Activated T-helper 1 cell treated with anti-CD3 and anti-CD28 coated beads, Interleukin-12 subunit alpha, Interleukin-12 subunit beta, Interleukin-2, Interleukin-4 antibody, amounts not matched to agents 30 ng/mL and 10 ng/mL and 1 ng/mL, durations not matched to agents 14 hours and 24 hours and 36 hours (primary cell): ENCODE measurements around the gene DNASE1L3. TPM values are rescaled to one million over a fixed set of nuclear protein-coding genes. Genes with fewer than 3 reads are reported as not detected.
"Not testable (repeated sequence)": the region's sequence is repeated elsewhere in the genome, so short reads cannot be mapped to it uniquely, and the experiment has no call there.

Experiments
- DNase-seq: peaks from one replicate; pipeline ENCODE4 v3.0.0; 2021; ENCODE audit warnings: low spot score
- H3K27ac Mint-ChIP-seq: one replicate; pipeline ENCODE4 v1.8.0; 2021; ENCODE audit warnings: mild to moderate bottlenecking, mixed read lengths
- H3K27me3 Mint-ChIP-seq: one replicate; pipeline ENCODE4 v1.8.0; 2022; ENCODE audit warnings: mild to moderate bottlenecking, moderate library complexity, mixed read lengths; ENCODE audit not compliant: insufficient read depth
- H3K36me3 Mint-ChIP-seq: one replicate; pipeline ENCODE4 v1.8.0; 2021; ENCODE audit warnings: low read depth, mixed read lengths
- H3K4me1 Mint-ChIP-seq: one replicate; pipeline ENCODE4 v1.8.0; 2021; ENCODE audit warnings: low read depth, mixed read lengths
- H3K4me3 Mint-ChIP-seq: one replicate; pipeline ENCODE4 v1.8.0; 2021; ENCODE audit warnings: mild to moderate bottlenecking, moderate library complexity, mixed read lengths
- H3K9me3 Mint-ChIP-seq: one replicate; pipeline ENCODE4 v1.8.0; 2021; ENCODE audit warnings: mixed read lengths
- intact Hi-C: fragments of 100-400 bp; cut with micrococcal nuclease; formaldehyde crosslinking; loops from one replicate; pipeline ENCODE4 v1.15.1; 2024
- total RNA-seq: library from RNA; stranded (reverse); gene quantifications from 2 replicates; pipeline ENCODE4 v1.2.3, GENCODE V29; 2022

DNASE1L3 gene
- total RNA-seq, 1 donor from 2014 or later, result not detected

- intact Hi-C loops, H3K9me3 Mint-ChIP-seq, H3K27ac Mint-ChIP-seq, H3K36me3 Mint-ChIP-seq, H3K4me3 Mint-ChIP-seq, DNase-seq, H3K4me1 Mint-ChIP-seq: not testable (repeated sequence)
- H3K27me3 Mint-ChIP-seq, result peaks cover 40% of the 10 kb centered on the region
These were observed 17.2 kb upstream of the DNASE1L3 start for GRCh38 chr3:58227933-58228332.

- DNase-seq, result no peak
- Mint-ChIP-seq H3K27me3 (peaks cover 22% of the 10 kb centered on the region), H3K4me3 (no peak overlapping the region), H3K4me1 (peaks cover 5% of the 10 kb centered on the region), H3K27ac (no peak overlapping the region), H3K9me3 (no peaks in the 10 kb centered on the region), H3K36me3 (no peaks in the 10 kb centered on the region)
- intact Hi-C loops, result no loop called here
These were observed 13.1 kb upstream of the DNASE1L3 start for GRCh38 chr3:58223855-58224254.

DNA sequence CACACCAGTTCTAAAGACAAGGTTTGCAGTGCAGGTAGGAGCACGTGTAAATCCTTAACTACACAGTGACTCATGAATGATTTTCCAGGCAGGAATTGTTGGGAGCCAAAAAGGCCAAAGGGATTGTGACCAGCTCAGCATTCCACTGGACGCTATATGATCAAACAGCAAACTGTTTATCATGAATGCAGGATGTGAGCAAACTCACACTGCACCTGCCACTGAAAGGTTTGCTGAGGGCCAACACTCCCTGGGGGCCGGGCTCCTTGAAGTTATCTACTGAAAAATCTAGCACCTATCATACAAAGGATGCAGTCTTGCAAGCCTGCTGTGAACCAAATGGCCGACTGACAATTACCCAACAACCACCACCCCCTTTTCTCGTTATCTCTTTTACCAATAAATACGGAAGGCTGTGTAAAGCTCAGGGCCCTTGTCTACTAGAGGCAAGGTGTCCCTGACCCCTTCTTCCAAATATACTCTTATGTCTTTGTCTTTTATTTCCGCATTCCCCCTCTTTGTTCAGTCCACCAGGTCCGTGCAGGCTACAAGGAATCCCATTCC, 11.5 kb upstream of the DNASE1L3 start:
- Mint-ChIP-seq H3K9me3 (no peaks in the 10 kb centered on the region), H3K27me3 (peaks cover 21% of the 10 kb centered on the region), H3K4me1 (peaks cover 12% of the 10 kb centered on the region), H3K4me3 (no peak overlapping the region), H3K36me3 (no peaks in the 10 kb centered on the region), H3K27ac (no peak overlapping the region)
- intact Hi-C loops, result no loop called here
- no peak for DNase-seq

- no peak overlapping the region for H3K4me3 Mint-ChIP-seq
- H3K36me3 Mint-ChIP-seq, result no peaks in the 10 kb centered on the region
- H3K27me3 Mint-ChIP-seq, result peaks cover 17% of the 10 kb centered on the region
- no peaks in the 10 kb centered on the region for H3K9me3 Mint-ChIP-seq
- no peak overlapping the region for H3K27ac Mint-ChIP-seq
- intact Hi-C loops, result loop anchor here (5.0 kb wide), 1 partner anchor 822 kb away; no protein-coding TSS in a partner anchor
- H3K4me1 Mint-ChIP-seq, result peaks cover 37% of the 10 kb centered on the region
- DNase-seq, result no peak
These were observed 8.1 kb upstream of the DNASE1L3 start for GRCh38 chr3:58218904-58219303.

- intact Hi-C loops, result loop anchor here (1.0 to 5.0 kb wide), 5 partner anchors 30 to 820 kb away; partner anchors contain the start of gene FLNB
- Mint-ChIP-seq H3K4me3 (no peak overlapping the region), H3K4me1 (peaks cover 37% of the 10 kb centered on the region), H3K36me3 (no peaks in the 10 kb centered on the region), H3K9me3 (no peaks in the 10 kb centered on the region), H3K27me3 (peaks cover 11% of the 10 kb centered on the region), H3K27ac (peak overlapping the region; percentile 46)
- DNase-seq, result peak; percentile 41
These were observed 6.5 kb upstream of the DNASE1L3 start for GRCh38 chr3:58217209-58217811.

DNA sequence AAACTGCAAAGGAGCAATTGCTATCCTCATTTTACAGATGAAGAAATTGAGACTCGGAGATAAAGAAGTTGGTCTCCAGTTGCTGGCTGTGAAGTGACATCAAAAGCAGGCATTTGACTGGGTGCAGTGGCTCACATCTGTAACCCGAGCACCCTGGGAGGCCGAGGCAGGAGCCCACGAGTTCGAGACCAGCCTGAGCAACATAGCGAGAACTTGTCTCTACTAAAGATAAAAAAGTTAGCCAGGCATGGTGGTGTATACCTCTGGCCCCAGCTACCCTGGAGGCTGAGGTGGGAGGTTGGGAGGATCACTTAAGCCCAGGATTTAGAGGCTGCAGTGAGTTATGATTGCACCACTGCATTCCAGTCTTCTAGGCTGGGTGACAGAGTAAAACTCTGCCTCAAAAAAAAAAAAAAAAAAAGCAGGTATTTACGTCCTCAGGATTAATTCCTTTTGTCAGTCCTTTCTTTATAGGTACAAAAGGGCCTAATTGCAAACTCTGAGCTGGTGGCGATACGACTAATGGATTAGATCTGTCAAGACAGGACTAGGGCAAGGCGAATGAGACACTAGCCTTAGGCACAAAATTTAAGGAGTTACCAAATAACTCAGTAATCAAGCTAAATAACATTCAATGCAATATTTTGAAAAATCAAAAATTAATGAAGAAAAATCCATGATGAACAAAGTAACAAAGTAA, 5.9 kb upstream of the DNASE1L3 start:
- DNase-seq, result no peak
- no peaks in the 10 kb centered on the region for H3K9me3 Mint-ChIP-seq
- H3K36me3 Mint-ChIP-seq, result no peaks in the 10 kb centered on the region
- peaks cover 37% of the 10 kb centered on the region for H3K4me1 Mint-ChIP-seq
- no peak overlapping the region for H3K4me3 Mint-ChIP-seq
- H3K27ac Mint-ChIP-seq, result no peak overlapping the region
- H3K27me3 Mint-ChIP-seq, result peaks cover 15% of the 10 kb centered on the region
- intact Hi-C loops, result loop anchor here (1.0 to 5.0 kb wide), 5 partner anchors 29 to 819 kb away; partner anchors contain the start of gene FLNB

DNA sequence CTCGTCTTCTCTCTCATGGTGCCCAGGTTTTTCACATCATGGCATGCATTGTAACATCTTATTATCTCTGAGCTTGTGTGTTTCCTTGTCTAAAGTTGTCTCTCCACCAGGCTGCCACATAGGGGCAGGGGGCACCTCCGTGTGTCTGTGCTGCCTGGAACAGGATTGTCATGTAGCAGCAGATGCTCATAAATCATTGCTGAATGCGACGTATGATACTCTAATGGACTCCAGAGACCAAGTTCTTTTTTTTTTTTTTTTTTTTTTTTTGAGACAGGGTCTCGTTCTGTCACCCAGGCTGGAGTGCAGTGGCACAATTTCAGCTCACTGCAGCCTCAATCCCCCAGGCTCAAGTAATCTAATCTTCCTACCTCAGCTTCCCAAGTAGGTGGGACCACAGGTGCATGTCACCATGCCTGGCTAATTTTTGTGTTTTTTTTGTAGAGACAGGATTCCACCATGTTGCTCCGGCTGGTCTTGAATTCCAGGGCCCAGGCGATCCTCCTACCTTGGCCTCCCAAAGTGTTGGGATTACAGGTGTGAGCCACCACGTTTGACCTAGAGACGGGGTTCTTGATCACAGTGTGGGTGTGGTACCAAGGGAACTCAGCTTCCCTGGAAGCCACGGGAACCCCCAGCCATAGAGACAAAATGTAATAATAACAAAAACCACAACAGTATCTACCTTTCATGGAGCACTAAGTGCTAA, 4.7 kb upstream of the DNASE1L3 start:
- peak overlapping the region; percentile 21 for H3K27ac Mint-ChIP-seq
- H3K27me3 Mint-ChIP-seq, result peaks cover 17% of the 10 kb centered on the region
- H3K4me3 Mint-ChIP-seq, result no peak overlapping the region
- peaks cover 37% of the 10 kb centered on the region for H3K4me1 Mint-ChIP-seq
- H3K36me3 Mint-ChIP-seq, result no peaks in the 10 kb centered on the region
- H3K9me3 Mint-ChIP-seq, result no peaks in the 10 kb centered on the region
- DNase-seq, result no peak
- intact Hi-C loops, result loop anchor here (2.0 to 5.0 kb wide), 2 partner anchors 37 to 818 kb away; no protein-coding TSS in a partner anchor

DNA sequence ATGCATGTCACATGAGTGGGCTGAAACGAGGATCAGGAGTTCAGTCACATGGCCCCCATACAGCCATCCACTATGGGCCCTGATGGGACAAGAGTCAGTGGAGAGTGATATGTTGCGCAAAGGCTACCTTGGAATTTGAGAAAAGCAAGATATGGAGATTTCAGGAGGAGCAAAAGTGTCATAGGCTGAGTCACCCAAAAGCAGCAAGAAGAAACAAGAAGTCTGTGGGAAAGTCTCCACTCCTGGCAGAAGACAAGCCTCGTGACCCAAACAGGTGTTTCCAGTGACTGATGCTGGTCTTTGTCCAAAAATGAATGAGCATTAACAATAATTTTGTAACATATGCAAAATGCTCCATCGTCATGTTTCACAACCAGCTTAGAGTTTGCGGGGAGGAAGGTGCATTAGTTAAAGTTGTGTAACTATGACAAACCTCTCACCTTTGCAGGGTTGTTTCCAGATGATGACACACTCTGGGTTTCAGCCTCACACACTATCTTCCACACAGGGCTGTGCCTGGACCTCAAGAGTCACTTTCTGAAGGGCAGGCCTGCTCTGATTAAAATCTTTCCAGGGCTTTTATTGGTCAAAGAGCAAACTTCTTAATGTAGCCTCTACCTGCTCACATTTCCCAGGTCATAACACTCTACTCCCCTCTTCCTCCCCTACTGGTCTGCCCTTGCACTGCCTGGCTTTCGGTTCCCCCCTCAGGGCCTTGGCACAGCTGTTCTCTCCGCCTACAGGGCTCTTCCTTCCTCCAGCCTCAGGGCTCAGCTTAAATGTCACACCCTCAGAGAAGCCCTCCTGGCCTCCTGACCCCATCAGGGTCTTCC, 3.9 kb upstream of the DNASE1L3 start:
- Mint-ChIP-seq H3K27ac (peak overlapping the region; percentile 69), H3K27me3 (peaks cover 12% of the 10 kb centered on the region), H3K36me3 (no peaks in the 10 kb centered on the region), H3K4me3 (no peak overlapping the region), H3K9me3 (no peaks in the 10 kb centered on the region), H3K4me1 (peaks cover 37% of the 10 kb centered on the region)
- DNase-seq, result no peak
- intact Hi-C loops, result loop anchor here (1.0 to 5.0 kb wide), 3 partner anchors 8 to 817 kb away; partner anchors contain the start of gene ABHD6

DNA sequence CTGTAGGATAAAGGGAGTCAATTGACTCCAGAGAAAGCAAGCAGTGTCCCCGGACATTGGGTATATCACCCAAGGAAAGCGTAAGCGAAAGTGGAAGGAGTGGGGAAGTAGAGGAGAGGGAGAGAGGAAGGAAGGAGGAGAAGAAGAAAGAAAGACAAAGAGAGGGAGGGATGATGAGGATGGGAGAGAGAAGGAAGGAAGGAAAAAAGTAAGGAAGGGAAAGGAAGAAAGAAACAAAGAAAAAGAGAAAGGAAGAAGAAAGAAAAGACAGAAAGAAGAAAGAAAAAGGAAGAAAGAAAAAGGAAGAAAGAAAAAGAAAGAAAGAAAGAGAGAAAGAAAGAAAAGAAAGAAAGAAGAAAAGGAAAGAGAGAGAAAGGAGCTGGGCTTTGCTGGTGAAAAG, 839 bp downstream of the DNASE1L3 start:
- peaks cover 15% of the 10 kb centered on the region for H3K27me3 Mint-ChIP-seq
- H3K4me3 Mint-ChIP-seq, result no peak overlapping the region
- H3K4me1 Mint-ChIP-seq, result peaks cover 22% of the 10 kb centered on the region
- no peaks in the 10 kb centered on the region for H3K36me3 Mint-ChIP-seq
- no peak overlapping the region for H3K27ac Mint-ChIP-seq
- H3K9me3 Mint-ChIP-seq, result no peaks in the 10 kb centered on the region
- DNase-seq, result no peak
- intact Hi-C loops, result no loop called here

- H3K9me3 Mint-ChIP-seq, result no peaks in the 10 kb centered on the region
- H3K27ac Mint-ChIP-seq, result no peak overlapping the region
- H3K4me3 Mint-ChIP-seq, result no peak overlapping the region
- DNase-seq, result no peak
- H3K36me3 Mint-ChIP-seq, result no peaks in the 10 kb centered on the region
- H3K4me1 Mint-ChIP-seq, result peaks cover 19% of the 10 kb centered on the region
- intact Hi-C loops, result no loop called here
- peaks cover 12% of the 10 kb centered on the region for H3K27me3 Mint-ChIP-seq
These were observed 2.8 kb downstream of the DNASE1L3 start for GRCh38 chr3:58207954-58208353.

DNA sequence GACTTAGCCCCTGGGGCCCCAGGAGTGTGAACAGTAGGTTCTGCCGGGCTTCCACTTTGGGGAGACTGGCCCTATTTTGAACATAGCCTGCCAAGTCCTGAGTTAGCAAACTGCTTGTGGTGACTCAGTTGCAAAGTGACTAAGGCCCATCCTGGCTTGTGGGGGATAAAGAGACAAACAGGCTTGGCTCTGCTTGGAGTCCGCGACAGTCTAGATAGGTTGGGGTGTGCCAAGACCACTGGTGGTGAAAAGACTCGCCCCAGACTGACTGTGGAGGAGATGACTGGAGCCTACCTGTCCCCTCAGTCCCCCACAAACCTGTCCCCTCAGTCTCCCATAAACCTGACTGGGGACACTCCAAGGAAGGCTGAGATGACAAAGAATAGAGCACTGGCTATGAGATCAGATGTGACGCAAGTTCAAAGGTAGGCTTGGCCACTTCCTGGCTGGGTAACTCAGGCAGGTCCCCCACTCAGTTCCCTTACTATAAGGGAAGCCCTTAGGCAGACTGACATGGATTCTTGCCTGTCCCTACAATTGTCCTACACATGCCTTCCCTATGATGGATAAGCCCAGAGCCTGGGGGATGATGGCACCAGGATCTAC, 4.3 kb downstream of the DNASE1L3 start:
- no peak for DNase-seq
- Mint-ChIP-seq H3K27me3 (peaks cover 11% of the 10 kb centered on the region), H3K9me3 (no peaks in the 10 kb centered on the region), H3K36me3 (no peaks in the 10 kb centered on the region), H3K4me1 (peaks cover 20% of the 10 kb centered on the region), H3K27ac (peak overlapping the region; percentile 20), H3K4me3 (no peak overlapping the region)
- intact Hi-C loops, result loop anchor here (1.0 kb wide), 1 partner anchor 8 kb away; no protein-coding TSS in a partner anchor

- Mint-ChIP-seq H3K27ac (peak overlapping the region; percentile 32), H3K4me3 (no peak overlapping the region), H3K36me3 (no peaks in the 10 kb centered on the region), H3K27me3 (peaks cover 13% of the 10 kb centered on the region), H3K9me3 (no peaks in the 10 kb centered on the region), H3K4me1 (peaks cover 20% of the 10 kb centered on the region)
- no peak for DNase-seq
- intact Hi-C loops, result loop anchor here (1.0 kb wide), 1 partner anchor 8 kb away; no protein-coding TSS in a partner anchor
These were observed 4.8 kb downstream of the DNASE1L3 start for GRCh38 chr3:58205981-58206380.
